SK-N-SH treated with all-trans-retinoic acid at 6 μM for 48 hours (cell line): ENCODE results near the gene AGO4.
"Not testable (repeated sequence)": the region's sequence is repeated elsewhere in the genome, so short reads cannot be mapped to it uniquely, and the experiment has no call there.

Experiments
- ATAC-seq: fragments of 200-7000 bp; cut with Tn5 transposase; 3 replicates; pipeline ENCODE4 v1.9.1; 2020; ENCODE audit warnings: mild to moderate bottlenecking, moderate library complexity
- ARNTL ChIP-seq: fragments of 450-650 bp; formaldehyde crosslinking; IDR thresholded peaks from 2 replicates; pipeline ENCODE4 v1.5.0; 2020; ENCODE audit warnings: low read depth, mild to moderate bottlenecking, moderate library complexity, borderline replicate concordance
- BACH2 ChIP-seq: fragments of 250-450 bp; sonication (Bioruptor Pico); IDR thresholded peaks from 2 replicates; pipeline ENCODE4 v1.9.0; 2021; ENCODE audit warnings: mild to moderate bottlenecking, borderline replicate concordance
- CREB5 ChIP-seq: fragments of 250-450 bp; sonication (Bioruptor Pico); IDR thresholded peaks from 2 replicates; pipeline ENCODE4 v1.5.1; 2020; ENCODE audit warnings: low read depth, mild to moderate bottlenecking, moderate library complexity
- CSDC2 ChIP-seq: fragments of 250-450 bp; sonication (Bioruptor Pico); IDR thresholded peaks from 2 replicates; pipeline ENCODE4 v1.5.0; 2020; ENCODE audit warnings: mild to moderate bottlenecking, moderate library complexity
- ESRRG ChIP-seq: fragments of 250-450 bp; sonication (Bioruptor Pico); IDR thresholded peaks from 2 replicates; pipeline ENCODE4 v1.6.1; 2021; ENCODE audit warnings: mild to moderate bottlenecking
- GLIS3 ChIP-seq: fragments of 250-450 bp; sonication (Bioruptor Pico); IDR thresholded peaks from 2 replicates; pipeline ENCODE4 v1.5.0; 2020; ENCODE audit warnings: mild to moderate bottlenecking, moderate library complexity
- ISL1 ChIP-seq: fragments of 250-450 bp; sonication (Bioruptor Pico); IDR thresholded peaks from 2 replicates; pipeline ENCODE4 v2.1.2; 2022; ENCODE audit warnings: mild to moderate bottlenecking, moderate library complexity
- OSR1 ChIP-seq: fragments of 250-450 bp; sonication (Bioruptor Pico); IDR thresholded peaks from 2 replicates; pipeline ENCODE4 v1.8.0; 2022; ENCODE audit warnings: moderate library complexity, mild to moderate bottlenecking, inconsistent platforms
- PATZ1 ChIP-seq: fragments of 250-450 bp; sonication (Bioruptor Pico); IDR thresholded peaks from 2 replicates; pipeline ENCODE4 v1.8.0; 2020; ENCODE audit warnings: mild to moderate bottlenecking, moderate library complexity, borderline replicate concordance
- POU6F1 ChIP-seq: fragments of 250-450 bp; sonication (Bioruptor Pico); IDR thresholded peaks from 2 replicates; pipeline ENCODE4 v1.8.0; 2021; ENCODE audit warnings: low read depth, mild to moderate bottlenecking, moderate library complexity, borderline replicate concordance
- PPARA ChIP-seq: fragments of 250-450 bp; sonication (Bioruptor Pico); IDR thresholded peaks from 2 replicates; pipeline ENCODE4 v1.5.0; 2020; ENCODE audit warnings: mild to moderate bottlenecking, borderline replicate concordance
- RARB ChIP-seq: fragments of 250-450 bp; sonication (Bioruptor Pico); IDR thresholded peaks from 2 replicates; pipeline ENCODE4 v1.8.0; 2021; ENCODE audit warnings: mild to moderate bottlenecking, moderate library complexity
- SNAI2 ChIP-seq: fragments of 250-450 bp; sonication (Bioruptor Pico); IDR thresholded peaks from 2 replicates; pipeline ENCODE4 v1.5.0; 2020; ENCODE audit warnings: mild to moderate bottlenecking, moderate library complexity
- TCF4 ChIP-seq: fragments of 250-450 bp; sonication (Bioruptor Pico); IDR thresholded peaks from 2 replicates; pipeline ENCODE4 v1.8.0; 2021; ENCODE audit warnings: mild to moderate bottlenecking, moderate library complexity, borderline replicate concordance
- TOX ChIP-seq: fragments of 250-450 bp; sonication (Bioruptor Pico); IDR thresholded peaks from 2 replicates; pipeline ENCODE4 v1.8.0; 2021; ENCODE audit warnings: mild to moderate bottlenecking, moderate library complexity, borderline replicate concordance
- TSHZ2 ChIP-seq: fragments of 250-450 bp; sonication (Bioruptor Pico); IDR thresholded peaks from 2 replicates; pipeline ENCODE4 v1.5.0; 2020; ENCODE audit warnings: mild to moderate bottlenecking, moderate library complexity
- ZC3H10 ChIP-seq: fragments of 250-450 bp; sonication (Bioruptor Pico); IDR thresholded peaks from 2 replicates; pipeline ENCODE4 v1.5.1; 2021; ENCODE audit warnings: mild to moderate bottlenecking, moderate library complexity
- ZFP3 ChIP-seq: fragments of 250-450 bp; sonication (Bioruptor Pico); IDR thresholded peaks from 2 replicates; pipeline ENCODE4 v1.5.0; 2020; ENCODE audit warnings: mild to moderate bottlenecking, moderate library complexity
- ZFP30 ChIP-seq: fragments of 450-650 bp; formaldehyde crosslinking; IDR thresholded peaks from 2 replicates; pipeline ENCODE4 v1.5.0; 2022; ENCODE audit warnings: mild to moderate bottlenecking, moderate library complexity
- ZNF565 ChIP-seq: fragments of 450-650 bp; formaldehyde crosslinking; conservative IDR thresholded peaks from 2 replicates; pipeline ENCODE4 v1.5.0; 2020; ENCODE audit warnings: low read depth, mild to moderate bottlenecking, moderate library complexity
- ZNF70 ChIP-seq: fragments of 450-650 bp; formaldehyde crosslinking; IDR thresholded peaks from 2 replicates; pipeline ENCODE4 v1.5.0; 2020; ENCODE audit warnings: mild to moderate bottlenecking, moderate library complexity
- ZNF8 ChIP-seq: fragments of 450-650 bp; formaldehyde crosslinking; IDR thresholded peaks from 2 replicates; pipeline ENCODE4 v1.5.0; 2020; ENCODE audit warnings: mild to moderate bottlenecking, moderate library complexity

Gene AGO4

GRCh38 chr1:35866991-35867390, 59.2 kb downstream of the AGO4 start:
- TF ChIP-seq ZNF70 (no peak), ESRRG (CRISPR knock-in tag) (no peak), ISL1 (CRISPR knock-in tag) (no peak), ZC3H10 (CRISPR knock-in tag) (no peak), TCF4 (CRISPR knock-in tag) (no peak), TOX (no peak), RARB (CRISPR knock-in tag) (no peak), PPARA (no peak), ZNF8 (no peak), SNAI2 (CRISPR knock-in tag) (no peak), ZFP3 (no peak), CREB5 (CRISPR knock-in tag) (no peak), CSDC2 (CRISPR knock-in tag) (no peak), ZNF565 (no peak), BACH2 (CRISPR knock-in tag) (no peak), GLIS3 (CRISPR knock-in tag) (no peak), PATZ1 (CRISPR knock-in tag) (no peak)
- no peak for ATAC-seq

- not testable (repeated sequence) for ATAC-seq
Observed at GRCh38 chr1:35869245-35869950, 61.6 kb downstream of the AGO4 start.

GRCh38 chr1:35870651-35871309, 63.0 kb downstream of the AGO4 start:
- no peak for ATAC-seq
- no peak for TF ChIP-seq TOX
- no peak for TF ChIP-seq ZNF8
- TF ChIP-seq TSHZ2 (CRISPR knock-in tag) = no peak
- no peak for TF ChIP-seq TCF4 (CRISPR knock-in tag)
- no peak for TF ChIP-seq PATZ1 (CRISPR knock-in tag)
- TF ChIP-seq POU6F1 (CRISPR knock-in tag) = no peak
- TF ChIP-seq PPARA = no peak
- TF ChIP-seq ISL1 (CRISPR knock-in tag) = no peak
- TF ChIP-seq ZFP3 = no peak
- no peak for TF ChIP-seq ARNTL (CRISPR knock-in tag)
- no peak for TF ChIP-seq CREB5 (CRISPR knock-in tag)
- no peak for TF ChIP-seq SNAI2 (CRISPR knock-in tag)
- no peak for TF ChIP-seq ZFP30 (CRISPR knock-in tag)
- TF ChIP-seq OSR1 = no peak
- no peak for TF ChIP-seq ESRRG (CRISPR knock-in tag)
